Glomerular endothelial cell (primary cell): Measurements from ENCODE around the gene CYB5R3. TPM values are rescaled to one million over a fixed set of nuclear protein-coding genes. Genes with fewer than 3 reads are reported as not detected.
"Not testable (repeated sequence)": the region's sequence is repeated elsewhere in the genome, so short reads cannot be mapped to it uniquely, and the experiment has no call there.

Experiments
- DNase-seq: peaks from one replicate; pipeline ENCODE4 v3.0.0-alpha.2; 2011; ENCODE audit warnings: low read depth, low spot score; ENCODE audit errors: extremely low read depth
- total RNA-seq: library from RNA; depleted of rRNA; stranded (reverse); fragments of >200 nt; gene quantifications from 2 replicates; pipeline ENCODE4 v1.2.3, GENCODE V29; 2015

The CYB5R3 gene
- total RNA-seq, 1 donor from 2014 or later: 274 TPM

- DNase-seq: no peak
Measured at GRCh38 chr22:42679691-42680090, 30.5 kb upstream of the CYB5R3 start.

GRCh38 chr22:42678894-42679293 lies 29.7 kb upstream of the CYB5R3 start:
- no peak for DNase-seq

DNA sequence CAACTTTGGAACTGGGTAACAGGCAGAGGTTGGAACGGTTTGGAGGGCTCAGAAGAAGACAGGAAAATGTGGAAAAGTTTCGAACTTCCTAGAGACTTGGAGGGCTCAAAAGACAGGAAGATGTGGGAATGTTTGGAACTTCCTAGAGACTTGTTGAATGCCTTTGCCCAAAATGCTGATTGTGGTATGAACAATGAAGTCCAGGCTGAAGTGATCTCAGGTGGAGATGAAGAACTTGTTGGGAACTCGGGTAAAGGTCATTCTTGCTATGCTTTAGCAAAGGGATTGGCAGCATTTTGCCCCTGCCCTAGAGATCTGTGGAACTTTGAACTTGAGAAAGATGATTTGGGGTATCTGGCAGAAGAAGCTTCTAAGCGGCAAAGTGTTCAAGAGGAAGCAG lies 28.7 kb upstream of the CYB5R3 start:
- not testable (repeated sequence) for DNase-seq

GRCh38 chr22:42676059-42676607 lies 26.9 kb upstream of the CYB5R3 start:
- DNase-seq: no peak

- DNase-seq: no peak
Measured at GRCh38 chr22:42673898-42674401, 24.8 kb upstream of the CYB5R3 start.

- DNase-seq: not testable (repeated sequence)
Measured at GRCh38 chr22:42673071-42673470, 23.9 kb upstream of the CYB5R3 start.

GRCh38 chr22:42670921-42671709 lies 21.9 kb upstream of the CYB5R3 start:
- no peak for DNase-seq

DNA sequence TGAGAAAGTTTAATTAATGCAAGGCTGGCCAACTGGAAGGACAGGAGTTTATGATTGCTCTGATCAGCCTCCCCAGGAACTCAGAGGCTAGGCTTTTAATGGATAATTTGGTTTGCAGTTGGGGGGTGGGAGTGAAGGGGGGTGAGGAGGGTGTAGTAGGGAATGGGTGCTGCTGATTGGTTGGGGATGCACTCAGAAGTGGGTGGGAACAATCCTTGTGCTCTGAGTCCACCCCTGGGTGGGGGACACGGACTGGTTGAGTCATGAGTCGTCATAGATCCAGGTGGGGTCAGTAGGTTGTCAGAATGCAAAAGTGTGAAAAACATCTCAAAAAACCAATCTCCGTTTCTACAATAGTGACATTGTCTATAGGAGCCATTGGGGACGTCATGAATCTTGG lies 20.9 kb upstream of the CYB5R3 start:
- no peak for DNase-seq

DNA sequence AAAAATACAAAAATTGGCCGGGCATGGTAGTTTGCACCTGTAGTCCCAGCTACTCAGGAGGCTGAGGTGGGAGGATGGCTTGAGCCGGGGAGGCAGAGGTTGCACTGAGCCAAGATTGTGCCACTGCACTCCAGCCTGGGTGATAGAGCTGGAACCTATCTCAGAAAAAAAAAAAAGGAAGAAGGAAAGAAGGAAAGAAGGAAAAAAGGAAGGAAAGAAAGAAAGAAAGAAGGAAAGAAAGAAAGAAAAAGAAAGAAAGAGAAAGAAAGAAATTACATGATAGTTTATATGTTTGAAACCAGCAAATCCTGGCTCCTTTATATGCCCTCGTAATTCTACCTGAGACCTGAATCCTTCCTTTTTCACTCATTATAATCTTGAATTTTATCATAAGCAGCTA lies 17.2 kb upstream of the CYB5R3 start:
- not testable (repeated sequence) for DNase-seq

DNA sequence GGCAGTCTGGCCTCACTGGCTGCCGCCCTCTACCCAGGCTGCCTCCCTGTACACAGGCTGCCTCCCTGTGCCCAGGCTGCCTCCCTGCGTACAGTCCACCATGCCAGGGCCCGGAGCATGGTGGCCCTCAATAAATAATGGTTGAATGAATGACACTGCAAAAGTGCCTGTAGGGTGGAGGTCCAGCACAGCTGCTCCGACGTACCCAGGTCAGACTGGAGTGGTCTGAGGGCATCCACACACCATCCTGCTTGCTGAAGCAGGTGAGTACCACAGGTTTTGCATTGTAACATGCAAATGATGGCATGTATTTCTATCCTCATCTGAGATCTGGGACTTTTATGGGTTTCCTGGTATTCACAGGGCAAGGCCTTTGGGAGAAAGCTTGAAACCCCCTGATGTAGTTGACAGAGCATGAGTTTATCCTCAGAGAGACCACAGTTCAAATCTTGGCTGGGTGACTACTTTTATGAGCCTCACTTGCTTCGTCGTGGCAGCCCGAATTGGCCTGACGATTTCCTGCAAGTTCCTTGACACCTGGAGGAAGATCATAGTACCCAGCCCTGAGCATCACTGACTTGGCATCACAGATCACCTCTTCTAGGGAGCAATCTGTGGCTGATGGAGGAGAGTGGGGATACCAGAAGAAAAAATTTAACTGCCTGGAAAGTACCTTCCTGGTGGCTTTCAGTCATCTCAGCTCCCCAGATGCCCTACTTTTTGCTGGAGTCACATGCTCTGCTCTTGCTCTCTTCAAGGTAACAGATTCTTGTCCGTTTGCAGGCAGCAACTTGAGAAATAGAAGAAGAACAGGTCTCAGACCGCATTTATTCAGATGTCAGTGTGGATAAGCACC lies 16.0 kb upstream of the CYB5R3 start:
- no peak for DNase-seq

GRCh38 chr22:42661985-42662831 lies 13.0 kb upstream of the CYB5R3 start:
- no peak for DNase-seq

GRCh38 chr22:42656578-42656977 lies 7.4 kb upstream of the CYB5R3 start:
- no peak for DNase-seq

GRCh38 chr22:42655693-42656092 lies 6.5 kb upstream of the CYB5R3 start:
- DNase-seq: no peak

- DNase-seq: no peak
Measured at GRCh38 chr22:42654436-42655073, 5.4 kb upstream of the CYB5R3 start.

DNA sequence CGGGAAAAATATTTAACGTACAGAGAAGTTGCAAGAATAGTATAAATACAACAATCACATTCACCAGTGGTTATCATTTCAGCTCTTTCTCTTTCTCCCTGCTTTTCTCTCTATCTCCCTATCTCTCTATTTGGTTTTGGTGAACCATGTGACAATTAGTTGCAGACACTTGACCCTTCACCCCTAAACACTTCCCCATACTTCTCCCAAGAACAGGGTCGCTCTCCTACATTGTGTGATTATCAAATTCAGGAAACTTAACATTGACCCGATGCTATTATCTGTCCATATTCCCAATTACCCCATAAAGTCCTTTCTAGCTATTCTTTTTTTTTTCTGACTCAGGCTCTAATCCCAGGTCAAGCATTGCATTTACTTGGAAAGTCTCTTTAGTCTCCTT lies 4.8 kb upstream of the CYB5R3 start:
- no peak for DNase-seq

DNA sequence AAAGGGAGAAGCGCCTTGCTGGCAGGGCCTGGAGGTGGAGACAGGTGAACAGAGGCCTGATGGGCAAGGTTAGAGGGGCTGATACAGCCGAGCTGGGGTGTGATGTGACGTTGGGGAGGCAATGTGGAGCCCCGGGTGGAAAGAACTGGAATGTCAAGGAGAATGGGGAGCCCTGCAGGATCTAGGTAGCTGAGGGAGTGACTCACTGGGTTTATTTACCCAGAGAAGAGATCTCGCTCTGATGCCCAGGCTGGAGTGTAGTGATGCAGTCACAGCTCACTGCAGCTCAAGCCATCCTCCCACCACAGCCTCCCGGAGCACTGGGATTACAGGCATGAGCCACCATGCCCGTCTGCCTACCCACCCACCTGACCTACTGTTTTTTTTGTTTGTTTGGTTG lies 1.9 kb upstream of the CYB5R3 start:
- DNase-seq: no peak

DNA sequence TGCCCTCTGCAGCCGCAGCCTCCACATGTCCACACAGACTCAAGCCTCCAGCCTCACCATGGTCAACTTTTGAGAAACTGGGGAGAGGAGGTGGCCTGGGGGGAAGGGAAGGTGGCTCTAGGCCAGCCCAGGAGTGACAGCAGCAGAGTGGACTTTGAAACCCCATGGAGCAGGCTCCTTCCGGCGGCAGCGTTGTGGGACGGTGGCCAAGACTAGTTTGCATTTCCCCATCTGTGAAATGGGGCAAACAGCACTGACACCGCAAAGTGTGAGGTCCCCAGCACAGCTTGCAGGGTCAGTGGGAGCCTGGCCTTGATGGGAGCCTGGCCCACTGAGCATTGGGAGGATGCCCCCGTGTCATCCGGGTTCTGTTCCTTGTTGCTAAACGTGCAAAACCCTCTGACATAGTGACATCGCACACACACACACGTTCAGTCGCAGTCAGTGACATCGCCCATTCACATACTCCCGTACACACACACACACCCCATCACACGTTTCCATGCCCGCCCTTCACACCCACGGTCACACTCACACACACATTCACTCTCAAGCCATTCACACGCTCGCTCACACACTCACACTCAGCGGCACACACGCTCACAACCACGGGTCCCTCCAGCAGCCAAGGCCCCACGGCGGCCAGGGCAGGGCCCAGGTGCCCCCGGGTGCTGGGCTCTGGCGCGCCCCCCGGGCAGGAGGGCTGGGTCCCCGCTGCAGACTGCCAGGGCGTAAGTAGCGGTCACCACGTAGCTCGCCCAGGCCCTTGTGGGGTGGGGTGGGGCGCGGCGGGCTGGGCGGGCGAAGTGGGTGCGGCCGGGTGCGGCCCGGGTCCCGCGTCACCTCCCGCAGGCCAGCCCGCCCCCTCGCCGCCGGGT lies 585 bp downstream of the CYB5R3 start:
- no peak for DNase-seq

GRCh38 chr22:42648017-42648367 lies 1.2 kb downstream of the CYB5R3 start:
- DNase-seq: no peak
